Gastrocnemius medialis (tissue), 4 donors: ENCODE results near the gene FCHSD2. TPM values are rescaled to one million over a fixed set of nuclear protein-coding genes. Genes with fewer than 3 reads are reported as not detected.

Experiments
- ATAC-seq, 2 donors: fragments of 150-250 bp; one replicate each; pipeline ENCODE4 v1.9.1; 2016
- DNase-seq, 2 donors: peaks; one replicate each; pipeline ENCODE4 v3.0.0-alpha.2; 2019
- H3K27ac ChIP-seq, 4 donors: fragments of 200-600 bp; sonication (generic); 1 replicate in 1 of 4; 2 replicates in 3 of 4; pipeline ENCODE4 v1.5.1; 2016 to 2018; ENCODE audit warnings: mild to moderate bottlenecking in 2 of 4, moderate library complexity in 1 of 4
- H3K27me3 ChIP-seq, 3 donors: fragments of 200-600 bp; sonication (generic) in 2 of 3; 1 replicate in 1 of 3; 2 replicates in 2 of 3; pipeline versions ENCODE4 v1.5.1 to v1.6.0; 2016 to 2019; ENCODE audit warnings: mild to moderate bottlenecking in 1 of 3, moderate library complexity in 1 of 3
- H3K36me3 ChIP-seq, 2 donors: fragments of 200-600 bp; sonication (generic) in 1 of 2; one replicate each; pipeline ENCODE4 v1.5.1; 2017 to 2018
- H3K4me1 ChIP-seq, 2 donors: fragments of 200-600 bp; sonication (generic) in 1 of 2; one replicate each; pipeline ENCODE4 v1.5.1; 2016 to 2017; ENCODE audit warnings: mild to moderate bottlenecking in 2 of 2
- H3K4me3 ChIP-seq, 4 donors: fragments of 200-600 bp; sonication (generic) in 3 of 4; 1 replicate in 1 of 4; 2 replicates in 3 of 4; pipeline ENCODE4 v1.5.1; 2016 to 2019; ENCODE audit warnings: mild to moderate bottlenecking in 2 of 4
- H3K9me3 ChIP-seq, 3 donors: fragments of 200-600 bp; sonication (generic) in 2 of 3; 1 replicate in 1 of 3; 2 replicates in 2 of 3; pipeline ENCODE4 v1.5.1; 2016 to 2019
- CTCF ChIP-seq, 5 experiments: fragments of 450-650 bp in 3 of 5; fragments of 200-600 bp in 2 of 5; sonication (generic) in 2 of 5; IDR thresholded peaks in 4 of 5; conservative IDR thresholded peaks in 1 of 5; 1 replicate in 4 of 5; 2 replicates in 1 of 5; pipeline ENCODE4 v1.5.1; 2016 to 2019; ENCODE audit warnings: antibody characterized with exemption in 5 of 5, mild to moderate bottlenecking in 3 of 5, moderate library complexity in 3 of 5
- POLR2A ChIP-seq, 2 donors: fragments of 450-650 bp; IDR thresholded peaks; one replicate each; pipeline ENCODE4 v1.6.1; 2017; ENCODE audit warnings: antibody characterized with exemption in 2 of 2, mild to moderate bottlenecking in 2 of 2, moderate library complexity in 2 of 2
- in situ Hi-C, 4 donors: fragments of 200-750 bp; cut with MboI; loops; one replicate each; pipeline versions ENCODE4 v1.15.0 to v1.8.0; 2017; ENCODE audit warnings: low sequenced_read_pairs in 4 of 4
- intact Hi-C: fragments of 100-400 bp; cut with DNase I; formaldehyde crosslinking; loops from one replicate; pipeline ENCODE4 v1.15.1; 2023; ENCODE audit warnings: low total_unique reads
- total RNA-seq, 4 donors: library from RNA; depleted of rRNA; stranded (reverse); fragments of >200 nt; gene quantifications; one replicate each; pipeline versions ENCODE4 v1.1.0 to v1.2.3, GENCODE V29; 2016

The FCHSD2 gene
- total RNA-seq, 4 donors from 2014 or later: 5.6 to 10.0 (median 8.0) TPM

- Histone ChIP-seq H3K27ac (no peak overlapping the region), H3K9me3 (no peaks in the 10 kb centered on the region), H3K4me3 (no peak overlapping the region), H3K36me3 (no peaks in the 10 kb centered on the region), H3K27me3 (no peaks in the 10 kb centered on the region), H3K4me1 (no peaks in the 10 kb centered on the region)
- DNase-seq (no peak), ATAC-seq (no peak)
- in situ Hi-C loops (no loop called here), intact Hi-C loops (no loop called here)
- no peak for TF ChIP-seq CTCF (IDR thresholded peaks at IDR 0.05 in 4 of 5, conservative IDR thresholded peaks at IDR 0.05 in 1 of 5)
- TF ChIP-seq POLR2A (IDR thresholded peaks at IDR 0.05): no peak
Measured at GRCh38 chr11:72947229-72947628, 194.9 kb downstream of the FCHSD2 start.

- no peaks in the 10 kb centered on the region for H3K9me3 ChIP-seq
Measured at GRCh38 chr11:72943664-72944063, 198.5 kb downstream of the FCHSD2 start.

DNA sequence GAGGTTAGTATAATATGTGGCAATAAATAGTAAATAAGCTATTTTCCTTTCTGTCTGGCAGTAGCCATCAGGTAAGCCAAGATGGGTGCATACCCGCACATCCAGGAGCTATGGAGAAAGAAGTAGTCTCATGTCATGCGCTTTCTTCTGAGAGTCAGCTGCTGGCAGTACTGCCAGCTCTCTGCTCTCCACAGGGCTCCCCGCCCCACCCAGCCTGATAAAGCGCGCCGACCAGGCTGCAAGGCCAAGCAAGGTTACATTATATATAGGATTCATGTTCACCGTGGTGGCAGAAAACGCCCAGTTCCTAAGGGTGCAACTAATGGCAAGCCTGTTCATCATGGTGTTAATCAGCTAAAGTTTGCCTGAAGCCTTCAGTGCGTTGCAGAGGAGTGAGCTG is 201.7 kb downstream of the FCHSD2 start:
- no peak for DNase-seq
- H3K4me1 ChIP-seq: peaks cover 0 to 13% of the 10 kb centered on the region in 2 donors

More at GRCh38 chr11:72943664-72944063, 198.5 kb downstream of the FCHSD2 start:
- ATAC-seq (no peak), DNase-seq (no peak)
- TF ChIP-seq CTCF (IDR thresholded peaks at IDR 0.05 in 4 of 5, conservative IDR thresholded peaks at IDR 0.05 in 1 of 5) (no peak), POLR2A (IDR thresholded peaks at IDR 0.05) (no peak)
- in situ Hi-C loops (no loop called here), intact Hi-C loops (no loop called here)
- Histone ChIP-seq H3K4me3 (no peak overlapping the region), H3K4me1 (no peaks in the 10 kb centered on the region), H3K36me3 (no peaks in the 10 kb centered on the region), H3K27ac (no peak overlapping the region), H3K27me3 (no peaks in the 10 kb centered on the region)

GRCh38 chr11:72939031-72939430 is 203.1 kb downstream of the FCHSD2 start:
- DNase-seq (no peak), ATAC-seq (no peak)
- no peaks in the 10 kb centered on the region for H3K36me3 ChIP-seq
- peaks cover 0 to 13% of the 10 kb centered on the region in 2 donors for H3K4me1 ChIP-seq
- H3K27me3 ChIP-seq: no peaks in the 10 kb centered on the region
- intact Hi-C loops (no loop called here), in situ Hi-C loops (no loop called here)
- H3K9me3 ChIP-seq: no peaks in the 10 kb centered on the region
- no peak overlapping the region for H3K27ac ChIP-seq
- TF ChIP-seq CTCF (IDR thresholded peaks at IDR 0.05 in 4 of 5, conservative IDR thresholded peaks at IDR 0.05 in 1 of 5) (no peak), POLR2A (IDR thresholded peaks at IDR 0.05) (no peak)
- no peak overlapping the region for H3K4me3 ChIP-seq

More for the DNA sequence above, 201.7 kb downstream of the FCHSD2 start:
- intact Hi-C loops (no loop called here), in situ Hi-C loops (no loop called here)
- ATAC-seq: no peak
- TF ChIP-seq POLR2A (IDR thresholded peaks at IDR 0.05) (no peak), CTCF (IDR thresholded peaks at IDR 0.05 in 4 of 5, conservative IDR thresholded peaks at IDR 0.05 in 1 of 5) (no peak)
- Histone ChIP-seq H3K4me3 (no peak overlapping the region), H3K36me3 (no peaks in the 10 kb centered on the region), H3K27me3 (no peaks in the 10 kb centered on the region), H3K9me3 (no peaks in the 10 kb centered on the region), H3K27ac (no peak overlapping the region)

DNA sequence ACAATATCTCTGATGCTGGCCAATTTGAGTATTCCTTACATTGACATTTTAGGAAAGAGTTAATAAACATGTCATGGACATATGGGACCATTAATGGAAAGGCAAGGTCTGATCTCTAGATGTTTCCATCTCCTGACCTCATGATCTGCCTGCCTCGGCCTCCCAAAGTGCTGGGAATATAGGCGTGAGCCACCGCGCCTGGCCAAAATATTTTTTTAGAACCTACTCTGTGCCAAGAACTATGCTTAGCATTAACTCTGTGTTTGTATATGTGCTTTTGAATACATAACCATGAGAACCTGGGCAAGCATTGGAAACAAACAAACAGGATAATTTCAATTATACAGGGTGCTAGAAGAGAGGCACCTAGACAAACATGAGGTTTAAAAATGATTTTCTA is 204.7 kb downstream of the FCHSD2 start:
- no peak for TF ChIP-seq POLR2A (IDR thresholded peaks at IDR 0.05)
- TF ChIP-seq CTCF (IDR thresholded peaks at IDR 0.05 in 4 of 5, conservative IDR thresholded peaks at IDR 0.05 in 1 of 5): no peak
- intact Hi-C loops (no loop called here), in situ Hi-C loops (no loop called here)
- H3K9me3 ChIP-seq: no peaks in the 10 kb centered on the region
- no peak overlapping the region for H3K27ac ChIP-seq
- DNase-seq (no peak), ATAC-seq (no peak)
- no peaks in the 10 kb centered on the region for H3K27me3 ChIP-seq
- H3K4me1 ChIP-seq: peaks cover 0 to 13% of the 10 kb centered on the region in 2 donors
- no peak overlapping the region for H3K4me3 ChIP-seq
- no peaks in the 10 kb centered on the region for H3K36me3 ChIP-seq
